ENCODE results near the gene TMEM87B. TPM values are rescaled to one million over a fixed set of nuclear protein-coding genes. Genes with fewer than 3 reads are reported as not detected.

The TMEM87B gene
- total and polyA plus RNA-seq, 2 of the 4 experiments (the other 2 are of a cell fraction) = 6.3 to 12.5 TPM

DNA sequence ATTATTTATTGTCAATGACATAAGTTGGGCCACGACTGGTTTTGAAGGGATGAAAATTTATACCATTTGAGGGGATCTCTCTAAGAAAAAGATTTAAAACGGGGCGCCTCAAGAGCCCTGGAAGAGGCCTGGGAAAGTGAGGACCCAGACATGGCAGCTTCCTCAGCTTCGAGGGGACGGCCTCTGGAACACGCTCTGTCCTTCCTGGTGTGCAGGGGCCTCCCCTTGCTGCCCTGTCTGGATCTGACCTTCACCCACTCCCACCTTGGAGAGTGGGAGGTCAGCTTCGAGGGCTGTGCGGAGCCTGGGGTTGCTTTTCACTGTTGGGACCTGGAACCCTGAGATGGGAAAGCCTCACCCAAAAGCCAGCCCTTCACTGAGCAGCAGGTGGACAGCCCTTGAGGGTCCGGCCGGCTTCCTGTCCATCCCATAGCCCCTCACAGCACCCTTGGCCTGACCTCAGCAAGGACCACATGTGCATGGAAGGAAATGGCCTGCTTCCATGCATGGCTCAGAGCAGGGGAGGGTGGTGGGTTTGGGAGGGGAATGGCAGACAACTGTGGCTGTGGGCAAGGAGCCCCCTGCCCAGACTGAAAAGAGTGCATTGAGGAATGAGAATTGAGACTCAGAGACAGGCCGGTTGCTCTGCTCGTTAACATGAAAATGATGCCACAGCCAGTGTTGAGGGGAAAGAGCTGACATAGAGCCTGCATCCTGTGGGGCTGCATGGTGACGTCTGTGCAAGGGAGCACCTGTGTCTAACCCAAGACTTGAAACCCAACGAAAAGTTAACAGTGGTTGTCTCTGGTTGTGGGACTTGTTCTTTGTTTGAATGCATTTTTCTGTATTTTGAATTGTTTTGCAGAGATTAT is 99.4 kb downstream of the TMEM87B start:
- Histone ChIP-seq H3K18ac (ENCODE audit: low read depth, low read length) (no peak overlapping the region), H3K27ac (ENCODE audit: insufficient read depth, low read length) (no peak overlapping the region), H3K36me3 (ENCODE audit: control insufficient read depth, insufficient read depth, low read length) (no peaks in the 10 kb centered on the region), H2AFZ (replicated peaks; ENCODE audit: low read length, poor library complexity) (no peak overlapping the region), H3K4me3 (ENCODE audit: insufficient read depth, low read depth, low read length) (no peak overlapping the region), H2BK5ac (ENCODE audit: low read depth, low read length, poor library complexity, severe bottlenecking) (no peak overlapping the region), H3K23ac (ENCODE audit: low read depth, low read length) (no peak overlapping the region), H2BK120ac (ENCODE audit: low read depth, low read length) (no peak overlapping the region), H3K4ac (ENCODE audit: low read depth, low read length) (no peak overlapping the region), H3K9ac (ENCODE audit: low read depth, low read length) (no peak overlapping the region), H4K20me1 (ENCODE audit: insufficient read depth, low read length) (no peaks in the 10 kb centered on the region), H4K91ac (ENCODE audit: insufficient read depth, low read depth, low read length) (no peak overlapping the region), H3K56ac (ENCODE audit: extremely low read depth, insufficient read depth, low read length) (no peak overlapping the region), H2BK20ac (ENCODE audit: low read depth, low read length) (no peak overlapping the region), H4K8ac (ENCODE audit: low read depth in 2 of 2, low read length in 2 of 2) (no peak overlapping the region), H3K4me1 (ENCODE audit: control insufficient read depth, insufficient read depth, low read length) (peaks cover 14% of the 10 kb centered on the region), H3K9me1 (ENCODE audit: insufficient read depth, low read length) (peaks cover 5% of the 10 kb centered on the region; the same call in 1 of the 2 replicates), H2AK5ac (ENCODE audit: low read depth, low read length) (no peak overlapping the region), H3K27me3 (ENCODE audit: control insufficient read depth, insufficient read depth, low read length) (no peaks in the 10 kb centered on the region), H2AK9ac (replicated peaks; ENCODE audit: low read depth, low read length, poor library complexity) (no peak overlapping the region), H3K79me1 (ENCODE audit: low read depth in 1 of 2, low read length in 2 of 2) (0 out of 4 replicates have a peak, but pooled peaks cover 0 to 4% of the 10 kb centered on the region in 2 experiments), H2BK15ac (ENCODE audit: low read depth, low read length) (no peak overlapping the region), H3K4me2 (ENCODE audit: low read depth, low read length) (no peak overlapping the region), H4K5ac (ENCODE audit: low read depth, low read length) (no peak overlapping the region), H3K9me3 (ENCODE audit: control insufficient read depth, insufficient read depth, low read length) (no peaks in the 10 kb centered on the region), H3K14ac (replicated peaks; ENCODE audit: low read depth, low read length) (no peak overlapping the region)
- TF ChIP-seq FOS (IDR thresholded peaks at IDR 0.05; ENCODE audit: low read depth, low read length) (no peak), MAFK (IDR thresholded peaks at IDR 0.05; ENCODE audit: low read depth, low read length) (no peak), NFE2L2 (IDR thresholded peaks at IDR 0.05; ENCODE audit: low read depth, low read length) (no peak), CHD1 (IDR thresholded peaks at IDR 0.05; ENCODE audit: low read depth, low read length) (no peak), POLR2A (IDR thresholded peaks at IDR 0.05; ENCODE audit: low read depth, low read length) (no peak), BHLHE40 (IDR thresholded peaks at IDR 0.05; ENCODE audit: low read depth, low read length) (no peak), RFX5 (IDR thresholded peaks at IDR 0.05; ENCODE audit: low read depth, low read length) (no peak), RCOR1 (IDR thresholded peaks at IDR 0.05; ENCODE audit: insufficient replicate concordance, low read length) (no peak), SMC3 (IDR thresholded peaks at IDR 0.05; ENCODE audit: low read depth, low read length) (no peak), MXI1 (IDR thresholded peaks at IDR 0.05; ENCODE audit: borderline replicate concordance, low read depth, low read length) (no peak), RAD21 (IDR thresholded peaks at IDR 0.05; ENCODE audit: low read length) (no peak)
- TF ChIP-seq, protein P1, sequence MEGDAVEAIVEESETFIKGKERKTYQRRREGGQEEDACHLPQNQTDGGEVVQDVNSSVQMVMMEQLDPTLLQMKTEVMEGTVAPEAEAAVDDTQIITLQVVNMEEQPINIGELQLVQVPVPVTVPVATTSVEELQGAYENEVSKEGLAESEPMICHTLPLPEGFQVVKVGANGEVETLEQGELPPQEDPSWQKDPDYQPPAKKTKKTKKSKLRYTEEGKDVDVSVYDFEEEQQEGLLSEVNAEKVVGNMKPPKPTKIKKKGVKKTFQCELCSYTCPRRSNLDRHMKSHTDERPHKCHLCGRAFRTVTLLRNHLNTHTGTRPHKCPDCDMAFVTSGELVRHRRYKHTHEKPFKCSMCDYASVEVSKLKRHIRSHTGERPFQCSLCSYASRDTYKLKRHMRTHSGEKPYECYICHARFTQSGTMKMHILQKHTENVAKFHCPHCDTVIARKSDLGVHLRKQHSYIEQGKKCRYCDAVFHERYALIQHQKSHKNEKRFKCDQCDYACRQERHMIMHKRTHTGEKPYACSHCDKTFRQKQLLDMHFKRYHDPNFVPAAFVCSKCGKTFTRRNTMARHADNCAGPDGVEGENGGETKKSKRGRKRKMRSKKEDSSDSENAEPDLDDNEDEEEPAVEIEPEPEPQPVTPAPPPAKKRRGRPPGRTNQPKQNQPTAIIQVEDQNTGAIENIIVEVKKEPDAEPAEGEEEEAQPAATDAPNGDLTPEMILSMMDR (conservative IDR thresholded peaks at IDR 0.05; ENCODE audit: low read depth, low read length) = no peak
- TF ChIP-seq, protein P2, sequence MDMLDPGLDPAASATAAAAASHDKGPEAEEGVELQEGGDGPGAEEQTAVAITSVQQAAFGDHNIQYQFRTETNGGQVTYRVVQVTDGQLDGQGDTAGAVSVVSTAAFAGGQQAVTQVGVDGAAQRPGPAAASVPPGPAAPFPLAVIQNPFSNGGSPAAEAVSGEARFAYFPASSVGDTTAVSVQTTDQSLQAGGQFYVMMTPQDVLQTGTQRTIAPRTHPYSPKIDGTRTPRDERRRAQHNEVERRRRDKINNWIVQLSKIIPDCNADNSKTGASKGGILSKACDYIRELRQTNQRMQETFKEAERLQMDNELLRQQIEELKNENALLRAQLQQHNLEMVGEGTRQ (IDR thresholded peaks at IDR 0.05; ENCODE audit: low read depth, low read length) = no peak
- TF ChIP-seq, protein P3, sequence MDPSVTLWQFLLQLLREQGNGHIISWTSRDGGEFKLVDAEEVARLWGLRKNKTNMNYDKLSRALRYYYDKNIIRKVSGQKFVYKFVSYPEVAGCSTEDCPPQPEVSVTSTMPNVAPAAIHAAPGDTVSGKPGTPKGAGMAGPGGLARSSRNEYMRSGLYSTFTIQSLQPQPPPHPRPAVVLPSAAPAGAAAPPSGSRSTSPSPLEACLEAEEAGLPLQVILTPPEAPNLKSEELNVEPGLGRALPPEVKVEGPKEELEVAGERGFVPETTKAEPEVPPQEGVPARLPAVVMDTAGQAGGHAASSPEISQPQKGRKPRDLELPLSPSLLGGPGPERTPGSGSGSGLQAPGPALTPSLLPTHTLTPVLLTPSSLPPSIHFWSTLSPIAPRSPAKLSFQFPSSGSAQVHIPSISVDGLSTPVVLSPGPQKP (IDR thresholded peaks at IDR 0.05; ENCODE audit: borderline replicate concordance, low read depth, low read length) = no peak
- dilution Hi-C loops (cut with HindIII; ENCODE audit: low sequenced_read_pairs, unreplicated experiment) = no loop called here
- ChIA-PET CTCF (no interaction called here), POLR2A (ENCODE audit: unreplicated experiment) (interaction anchor here (0.6 kb wide), 1 partner anchor 24 kb away, joined by 3 read pairs; no protein-coding TSS in a partner anchor)
- intact Hi-C loops (cut with micrococcal nuclease) = no loop called here
- in situ Hi-C loops (cut with MboI; ENCODE audit: low sequenced_read_pairs) = no loop called here
- ATAC-seq (ENCODE audit: low read depth) (no peak), DNase-seq (no peak)
- WGBS, 2 experiments (ENCODE audit: extremely low coverage in 2 of 2, insufficient read length in 1 of 2) = 50% methylated on average over 2 of the region's 14 CpGs; no CpG with 5 or more reads in 1 of the 2 experiments
- BruUV-seq (replicated peaks) = no TSS peak

All from IMR-90 (cell line).